HCT116 (cell line): Measurements from ENCODE around the gene GCGR. TPM values are rescaled to one million over a fixed set of nuclear protein-coding genes. Genes with fewer than 3 reads are reported as not detected.

Source experiments
- ATAC-seq: fragments of 200-7000 bp; cut with Tn5 transposase; 2 replicates; pipeline ENCODE4 v1.9.1; 2020; ENCODE audit warnings: mild to moderate bottlenecking, moderate library complexity
- BruUV-seq: library from RNA; stranded (reverse); fragments of 400-500 nt; replicated peaks from 2 replicates; lab custom pipeline; 2021; lab: Mats Ljungman, UMichigan
- CTCF ChIA-PET: fragments of 300-600 bp; sonication (Branson Sonifier 250); formaldehyde crosslinking; loops from one replicate; lab custom pipeline; 2021; ENCODE audit warnings: antibody characterized with exemption; lab: Charles Lee
- POLR2A ChIA-PET: fragments of 300-600, 350-600 bp; sonication (Branson Sonifier 250); formaldehyde crosslinking; loops from one replicate; lab custom pipeline; 2021; ENCODE audit warnings: antibody characterized with exemption; lab: Charles Lee
- RAD21 ChIA-PET, 2 experiments: fragments of 300-600 bp; sonication (Branson Sonifier 250); formaldehyde crosslinking; loops; one replicate each; lab custom pipeline; 2023; ENCODE audit warnings: low total read pairs in 2 of 2; ENCODE audit not compliant: uncharacterized antibody in 2 of 2, unreplicated experiment in 2 of 2, low non-redundant PET in 1 of 2; lab: Charles Lee
- DNase-seq: peaks from one replicate; pipeline ENCODE4 v3.0.0-alpha.2; 2010; ENCODE audit warnings: low read depth, low spot score
- H2AFZ ChIP-seq: fragments of 200-600 bp; shearing (Covaris generic), sonication (generic); 2 replicates; pipeline ENCODE4 v1.6.1; 2017; ENCODE audit warnings: low read depth, mixed run types, mixed read lengths, antibody characterized with exemption, low read length; ENCODE audit not compliant: poor library complexity, severe bottlenecking
- H3K27ac ChIP-seq: 2 replicates; pipeline ENCODE4 v1.5.1; 2012; ENCODE audit warnings: low read depth, low read length
- H3K27me3 ChIP-seq: fragments of 200-600 bp; sonication (generic); 2 replicates; pipeline ENCODE4 v1.6.1; 2016; ENCODE audit warnings: mixed run types, low read length, mixed read lengths; ENCODE audit not compliant: insufficient read depth
- H3K36me3 ChIP-seq, 2 experiments: fragments of 200-500 bp in 1 of 2; fragments of 200-600 bp in 1 of 2; sonication (Bioruptor generic) in 1 of 2; sonication (generic) in 1 of 2; 2 replicates each; pipeline versions ENCODE4 v1.5.1 to v1.6.1; 2014 to 2016; ENCODE audit warnings: low read length in 2 of 2, inconsistent platforms in 1 of 2, mixed read lengths in 1 of 2, mixed run types in 1 of 2; ENCODE audit not compliant: insufficient read depth in 2 of 2, control insufficient read depth in 1 of 2
- H3K4me1 ChIP-seq, 2 experiments: fragments of 200-600 bp in 1 of 2; sonication (generic) in 1 of 2; 2 replicates each; pipeline versions ENCODE4 v1.5.1 to v1.6.1; 2012 to 2017; ENCODE audit warnings: low read length in 2 of 2, inconsistent platforms in 1 of 2, mild to moderate bottlenecking in 1 of 2, mixed read lengths in 1 of 2, mixed run types in 1 of 2, moderate library complexity in 1 of 2; ENCODE audit not compliant: insufficient read depth in 2 of 2, control insufficient read depth in 1 of 2
- H3K4me2 ChIP-seq: fragments of 200-600 bp; sonication (generic); 2 replicates; pipeline ENCODE4 v1.6.1; 2017; ENCODE audit warnings: mixed run types, low read length, mixed read lengths
- H3K4me3 ChIP-seq, 2 experiments: fragments of 200-600 bp in 1 of 2; sonication (generic) in 1 of 2; replicated peaks in 1 of 2; 2 replicates each; pipeline ENCODE4 v1.5.1; 2011 to 2016; ENCODE audit warnings: low read length in 2 of 2, control low read depth in 1 of 2, low read depth in 1 of 2, mild to moderate bottlenecking in 1 of 2, mixed read lengths in 1 of 2, mixed run types in 1 of 2
- H3K79me2 ChIP-seq: fragments of 200-600 bp; sonication (generic); 2 replicates; pipeline ENCODE4 v1.6.1; 2017; ENCODE audit warnings: mild to moderate bottlenecking, mixed run types, low read length, moderate library complexity, mixed read lengths; ENCODE audit not compliant: insufficient read depth
- H3K9ac ChIP-seq: fragments of 200-600 bp; sonication (generic); 2 replicates; pipeline ENCODE4 v1.6.1; 2016; ENCODE audit warnings: low read length, mixed read lengths
- H3K9me2 ChIP-seq: fragments of 200-600 bp; sonication (generic), shearing (Covaris generic); 2 replicates; pipeline ENCODE4 v1.6.1; 2017; ENCODE audit warnings: mixed run types, mild to moderate bottlenecking, moderate library complexity; ENCODE audit not compliant: insufficient read depth
- H3K9me3 ChIP-seq, 2 experiments: fragments of 200-500 bp in 1 of 2; fragments of 200-600 bp in 1 of 2; sonication (Bioruptor generic) in 1 of 2; sonication (generic) in 1 of 2; 2 replicates each; pipeline ENCODE4 v1.6.1; 2014 to 2017; ENCODE audit warnings: low read length in 2 of 2, mixed read lengths in 2 of 2, inconsistent platforms in 1 of 2, low read depth in 1 of 2, mild to moderate bottlenecking in 1 of 2, mixed run types in 1 of 2, moderate library complexity in 1 of 2; ENCODE audit not compliant: control insufficient read depth in 1 of 2, insufficient read depth in 1 of 2
- H4K20me1 ChIP-seq: fragments of 200-600 bp; sonication (generic), shearing (Covaris generic); 2 replicates; pipeline ENCODE4 v1.6.1; 2017; ENCODE audit warnings: mixed run types, mild to moderate bottlenecking, moderate library complexity; ENCODE audit not compliant: insufficient read depth
- CBX3 ChIP-seq: IDR thresholded peaks from 2 replicates; pipeline ENCODE4 v1.6.1; 2012; ENCODE audit warnings: low read depth
- CEBPB ChIP-seq: IDR thresholded peaks from 2 replicates; pipeline ENCODE4 v1.6.1; 2012; ENCODE audit warnings: low read depth
- EGR1 ChIP-seq: IDR thresholded peaks from 2 replicates; pipeline ENCODE4 v1.6.1; 2012; ENCODE audit warnings: low read depth
- ELF1 ChIP-seq: IDR thresholded peaks from 2 replicates; pipeline ENCODE4 v1.6.1; 2012; ENCODE audit warnings: low read depth, borderline replicate concordance
- EZH2 ChIP-seq: fragments of 200-600 bp; sonication (generic); IDR thresholded peaks from 2 replicates; pipeline ENCODE4 v1.6.1; 2017; ENCODE audit warnings: antibody characterized with exemption, mixed run types
- EZH2phosphoT487 ChIP-seq: fragments of 200-600 bp; IDR thresholded peaks from 2 replicates; pipeline ENCODE4 v1.6.1; 2018; ENCODE audit warnings: antibody characterized with exemption, borderline replicate concordance
- FOSL1 ChIP-seq: IDR thresholded peaks from 2 replicates; pipeline ENCODE4 v1.6.1; 2012; ENCODE audit warnings: low read depth
- JUND ChIP-seq: IDR thresholded peaks from 2 replicates; pipeline ENCODE4 v1.6.1; 2012
- POLR2AphosphoS5 ChIP-seq: IDR thresholded peaks from 2 replicates; pipeline ENCODE4 v1.6.1; 2011; ENCODE audit warnings: mild to moderate bottlenecking, low read depth, low read length, moderate library complexity
- SIN3A ChIP-seq: IDR thresholded peaks from 2 replicates; pipeline ENCODE4 v1.6.1; 2012; ENCODE audit warnings: low read depth
- SP1 ChIP-seq: IDR thresholded peaks from 2 replicates; pipeline ENCODE4 v1.6.1; 2012; ENCODE audit warnings: low read depth
- SRF ChIP-seq: IDR thresholded peaks from 2 replicates; pipeline ENCODE4 v1.6.1; 2012; ENCODE audit warnings: low read depth
- TCF7L2 ChIP-seq: IDR thresholded peaks from 2 replicates; pipeline ENCODE4 v1.7.0; 2011; ENCODE audit warnings: borderline replicate concordance, inconsistent platforms; ENCODE audit not compliant: insufficient read depth, insufficient read length; ENCODE audit errors: extremely low read depth
- YY1 ChIP-seq: IDR thresholded peaks from 2 replicates; pipeline ENCODE4 v1.6.1; 2011; ENCODE audit warnings: low read length, low read depth, moderate library complexity, mild to moderate bottlenecking; ENCODE audit not compliant: insufficient replicate concordance; ENCODE audit errors: extremely low read depth
- ZFX ChIP-seq: fragments of 450-650 bp; IDR thresholded peaks from 2 replicates; pipeline ENCODE4 v1.6.1; 2017
- ZNF274 ChIP-seq: fragments of 200-500 bp; sonication (Bioruptor generic); IDR thresholded peaks from 2 replicates; pipeline ENCODE4 v1.6.1; 2014; ENCODE audit warnings: mild to moderate bottlenecking, low read depth, low read length, inconsistent platforms
- intact Hi-C: fragments of 100-400 bp; cut with micrococcal nuclease; formaldehyde crosslinking; loops from 2 replicates; pipeline ENCODE4 v1.10.0; 2022
- total RNA-seq: library from RNA; stranded (reverse); gene quantifications from one replicate; pipeline ENCODE4 v1.2.1, GENCODE V29; 2021; ENCODE audit not compliant: unreplicated experiment
- TF ChIP-seq, protein P1 (sequence below): IDR thresholded peaks from 2 replicates; pipeline ENCODE4 v1.6.1; 2011; ENCODE audit warnings: mild to moderate bottlenecking, low read length, moderate library complexity; ENCODE audit not compliant: insufficient replicate concordance; ENCODE audit errors: extremely low read depth
- TF ChIP-seq, protein P2 (sequence below): IDR thresholded peaks from 2 replicates; pipeline ENCODE4 v1.6.1; 2012
- TF ChIP-seq, protein P3 (sequence below): IDR thresholded peaks from 2 replicates; pipeline ENCODE4 v1.6.1; 2012; ENCODE audit warnings: low read depth
- TF ChIP-seq, protein P4 (sequence below): IDR thresholded peaks from 2 replicates; pipeline ENCODE4 v1.6.1; 2012

The GCGR gene
- total RNA-seq, 1 experiment from 2014 or later, result not detected

DNA sequence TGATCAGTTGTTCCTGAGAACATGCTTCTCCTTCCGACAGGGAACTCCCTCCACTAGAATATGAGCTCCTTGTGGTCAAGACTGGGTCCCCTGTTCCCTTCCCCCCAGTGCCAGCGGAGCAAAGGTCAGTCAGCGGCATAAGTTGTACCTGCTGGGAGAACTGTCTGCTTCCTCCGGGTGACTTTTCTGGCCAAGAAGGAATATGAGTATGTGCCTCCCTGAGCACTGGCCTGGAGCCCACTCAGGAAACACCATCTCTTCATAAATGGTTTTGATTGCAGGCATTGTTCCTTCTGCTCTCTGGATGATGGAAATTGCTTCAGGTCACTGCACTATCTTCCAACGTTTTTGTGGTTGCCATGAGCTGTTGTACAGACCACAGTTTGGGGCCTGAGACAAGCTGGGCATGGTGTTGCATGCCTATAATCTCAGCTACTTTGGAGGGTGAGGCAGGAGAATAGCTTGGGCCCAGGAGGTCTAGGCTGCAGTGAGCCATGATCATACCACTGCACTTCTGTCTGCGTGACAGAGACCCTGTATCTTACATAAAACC is 59.2 kb downstream of the GCGR start:
- H3K4me2 ChIP-seq, result peak overlapping the region; percentile 92; the same call in 1 of the 2 replicates
- no TSS peak for BruUV-seq
- H3K4me3 ChIP-seq, result no peak overlapping the region
- CTCF ChIA-PET, result no interaction called here
- TF ChIP-seq FOSL1 (no peak), ZFX (no peak), CBX3 (no peak), EZH2phosphoT487 (no peak), SIN3A (no peak), TCF7L2 (no peak), ELF1 (no peak), CEBPB (no peak), YY1 (no peak), EGR1 (no peak), POLR2AphosphoS5 (no peak), SP1 (no peak), EZH2 (no peak), JUND (no peak), SRF (no peak), ZNF274 (no peak)
- TF ChIP-seq, protein P1, sequence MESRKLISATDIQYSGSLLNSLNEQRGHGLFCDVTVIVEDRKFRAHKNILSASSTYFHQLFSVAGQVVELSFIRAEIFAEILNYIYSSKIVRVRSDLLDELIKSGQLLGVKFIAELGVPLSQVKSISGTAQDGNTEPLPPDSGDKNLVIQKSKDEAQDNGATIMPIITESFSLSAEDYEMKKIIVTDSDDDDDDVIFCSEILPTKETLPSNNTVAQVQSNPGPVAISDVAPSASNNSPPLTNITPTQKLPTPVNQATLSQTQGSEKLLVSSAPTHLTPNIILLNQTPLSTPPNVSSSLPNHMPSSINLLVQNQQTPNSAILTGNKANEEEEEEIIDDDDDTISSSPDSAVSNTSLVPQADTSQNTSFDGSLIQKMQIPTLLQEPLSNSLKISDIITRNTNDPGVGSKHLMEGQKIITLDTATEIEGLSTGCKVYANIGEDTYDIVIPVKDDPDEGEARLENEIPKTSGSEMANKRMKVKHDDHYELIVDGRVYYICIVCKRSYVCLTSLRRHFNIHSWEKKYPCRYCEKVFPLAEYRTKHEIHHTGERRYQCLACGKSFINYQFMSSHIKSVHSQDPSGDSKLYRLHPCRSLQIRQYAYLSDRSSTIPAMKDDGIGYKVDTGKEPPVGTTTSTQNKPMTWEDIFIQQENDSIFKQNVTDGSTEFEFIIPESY, result no peak
- TF ChIP-seq, protein P2, sequence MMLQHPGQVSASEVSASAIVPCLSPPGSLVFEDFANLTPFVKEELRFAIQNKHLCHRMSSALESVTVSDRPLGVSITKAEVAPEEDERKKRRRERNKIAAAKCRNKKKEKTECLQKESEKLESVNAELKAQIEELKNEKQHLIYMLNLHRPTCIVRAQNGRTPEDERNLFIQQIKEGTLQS, result no peak
- TF ChIP-seq, protein P3, sequence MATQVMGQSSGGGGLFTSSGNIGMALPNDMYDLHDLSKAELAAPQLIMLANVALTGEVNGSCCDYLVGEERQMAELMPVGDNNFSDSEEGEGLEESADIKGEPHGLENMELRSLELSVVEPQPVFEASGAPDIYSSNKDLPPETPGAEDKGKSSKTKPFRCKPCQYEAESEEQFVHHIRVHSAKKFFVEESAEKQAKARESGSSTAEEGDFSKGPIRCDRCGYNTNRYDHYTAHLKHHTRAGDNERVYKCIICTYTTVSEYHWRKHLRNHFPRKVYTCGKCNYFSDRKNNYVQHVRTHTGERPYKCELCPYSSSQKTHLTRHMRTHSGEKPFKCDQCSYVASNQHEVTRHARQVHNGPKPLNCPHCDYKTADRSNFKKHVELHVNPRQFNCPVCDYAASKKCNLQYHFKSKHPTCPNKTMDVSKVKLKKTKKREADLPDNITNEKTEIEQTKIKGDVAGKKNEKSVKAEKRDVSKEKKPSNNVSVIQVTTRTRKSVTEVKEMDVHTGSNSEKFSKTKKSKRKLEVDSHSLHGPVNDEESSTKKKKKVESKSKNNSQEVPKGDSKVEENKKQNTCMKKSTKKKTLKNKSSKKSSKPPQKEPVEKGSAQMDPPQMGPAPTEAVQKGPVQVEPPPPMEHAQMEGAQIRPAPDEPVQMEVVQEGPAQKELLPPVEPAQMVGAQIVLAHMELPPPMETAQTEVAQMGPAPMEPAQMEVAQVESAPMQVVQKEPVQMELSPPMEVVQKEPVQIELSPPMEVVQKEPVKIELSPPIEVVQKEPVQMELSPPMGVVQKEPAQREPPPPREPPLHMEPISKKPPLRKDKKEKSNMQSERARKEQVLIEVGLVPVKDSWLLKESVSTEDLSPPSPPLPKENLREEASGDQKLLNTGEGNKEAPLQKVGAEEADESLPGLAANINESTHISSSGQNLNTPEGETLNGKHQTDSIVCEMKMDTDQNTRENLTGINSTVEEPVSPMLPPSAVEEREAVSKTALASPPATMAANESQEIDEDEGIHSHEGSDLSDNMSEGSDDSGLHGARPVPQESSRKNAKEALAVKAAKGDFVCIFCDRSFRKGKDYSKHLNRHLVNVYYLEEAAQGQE, result no peak
- TF ChIP-seq, protein P4, sequence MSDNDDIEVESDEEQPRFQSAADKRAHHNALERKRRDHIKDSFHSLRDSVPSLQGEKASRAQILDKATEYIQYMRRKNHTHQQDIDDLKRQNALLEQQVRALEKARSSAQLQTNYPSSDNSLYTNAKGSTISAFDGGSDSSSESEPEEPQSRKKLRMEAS, result no peak
- no peaks in the 10 kb centered on the region for H3K27me3 ChIP-seq
- RAD21 ChIA-PET, result no interaction called here
- H3K9me3 ChIP-seq, result no peaks in the 10 kb centered on the region
- no peaks in the 10 kb centered on the region for H3K9me2 ChIP-seq
- peaks cover 7% of the 10 kb centered on the region; the same call in 1 of the 2 replicates for H4K20me1 ChIP-seq
- peaks cover 39 to 75% of the 10 kb centered on the region in 2 experiments for H3K4me1 ChIP-seq
- intact Hi-C loops, result no loop called here
- ATAC-seq, result no peak
- no peak for DNase-seq
- peak overlapping the region; percentile 42 for H3K27ac ChIP-seq
- H3K79me2 ChIP-seq, result peaks cover 71% of the 10 kb centered on the region
- H3K36me3 ChIP-seq, result peaks cover 17 to 37% of the 10 kb centered on the region in 2 experiments; a peak in 3 of 4 replicates
- H3K9ac ChIP-seq, result peak overlapping the region; percentile 99; the same call in 1 of the 2 replicates
- POLR2A ChIA-PET, result interaction anchor here (1.0 kb wide), 1 partner anchor 8 kb away, joined by 3 read pairs; no protein-coding TSS in a partner anchor
- H2AFZ ChIP-seq, result no peak overlapping the region
